ENCODE results near the gene RHOBTB3.

DNA sequence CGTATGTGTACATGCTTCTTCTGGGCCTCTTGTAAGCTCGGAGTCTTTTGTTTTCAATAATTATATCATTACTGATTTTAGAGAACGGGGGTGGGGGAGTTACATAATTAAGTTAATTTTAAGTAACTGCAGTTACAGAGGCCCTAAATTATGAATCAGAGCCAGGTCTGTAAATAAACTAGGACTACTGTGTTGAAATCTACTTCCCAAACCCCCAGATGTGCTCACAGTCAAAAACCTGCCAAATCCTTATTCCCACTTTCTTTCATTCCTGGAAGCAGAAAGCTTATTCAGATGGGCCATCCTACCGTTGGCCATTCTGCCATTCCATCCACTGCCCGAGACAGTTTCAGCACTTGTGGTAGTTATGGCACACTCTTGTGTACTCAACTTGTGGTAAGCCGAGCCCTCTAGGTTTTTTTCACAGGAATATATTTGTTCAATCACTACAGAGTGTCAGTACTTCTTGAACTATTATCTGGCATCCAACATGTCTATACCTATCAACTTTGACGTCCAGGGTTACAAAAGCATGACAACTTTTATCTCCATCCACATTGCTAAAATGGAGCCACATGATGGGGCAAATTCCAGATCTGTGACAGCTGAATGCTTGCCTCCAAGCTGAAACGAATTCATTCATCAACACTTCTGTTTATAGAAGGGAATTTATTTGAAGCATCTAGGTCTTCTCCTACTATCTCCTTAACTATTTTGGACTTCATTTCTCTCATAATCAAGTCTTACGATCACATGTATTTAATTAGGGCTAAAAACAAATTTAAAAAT lies 53.6 kb downstream of the RHOBTB3 start:
- TF ChIP-seq, protein P1, sequence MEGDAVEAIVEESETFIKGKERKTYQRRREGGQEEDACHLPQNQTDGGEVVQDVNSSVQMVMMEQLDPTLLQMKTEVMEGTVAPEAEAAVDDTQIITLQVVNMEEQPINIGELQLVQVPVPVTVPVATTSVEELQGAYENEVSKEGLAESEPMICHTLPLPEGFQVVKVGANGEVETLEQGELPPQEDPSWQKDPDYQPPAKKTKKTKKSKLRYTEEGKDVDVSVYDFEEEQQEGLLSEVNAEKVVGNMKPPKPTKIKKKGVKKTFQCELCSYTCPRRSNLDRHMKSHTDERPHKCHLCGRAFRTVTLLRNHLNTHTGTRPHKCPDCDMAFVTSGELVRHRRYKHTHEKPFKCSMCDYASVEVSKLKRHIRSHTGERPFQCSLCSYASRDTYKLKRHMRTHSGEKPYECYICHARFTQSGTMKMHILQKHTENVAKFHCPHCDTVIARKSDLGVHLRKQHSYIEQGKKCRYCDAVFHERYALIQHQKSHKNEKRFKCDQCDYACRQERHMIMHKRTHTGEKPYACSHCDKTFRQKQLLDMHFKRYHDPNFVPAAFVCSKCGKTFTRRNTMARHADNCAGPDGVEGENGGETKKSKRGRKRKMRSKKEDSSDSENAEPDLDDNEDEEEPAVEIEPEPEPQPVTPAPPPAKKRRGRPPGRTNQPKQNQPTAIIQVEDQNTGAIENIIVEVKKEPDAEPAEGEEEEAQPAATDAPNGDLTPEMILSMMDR (IDR thresholded peaks at IDR 0.05) = no peak
- TF ChIP-seq POLR2A (IDR thresholded peaks at IDR 0.05) = no peak
